ENCODE measurements around the gene PLEK. TPM values are rescaled to one million over a fixed set of nuclear protein-coding genes. Genes with fewer than 3 reads are reported as not detected.

PLEK gene
- total RNA-seq, 2 donors from 2014 or later = 3.1 to 4.4 TPM

DNA sequence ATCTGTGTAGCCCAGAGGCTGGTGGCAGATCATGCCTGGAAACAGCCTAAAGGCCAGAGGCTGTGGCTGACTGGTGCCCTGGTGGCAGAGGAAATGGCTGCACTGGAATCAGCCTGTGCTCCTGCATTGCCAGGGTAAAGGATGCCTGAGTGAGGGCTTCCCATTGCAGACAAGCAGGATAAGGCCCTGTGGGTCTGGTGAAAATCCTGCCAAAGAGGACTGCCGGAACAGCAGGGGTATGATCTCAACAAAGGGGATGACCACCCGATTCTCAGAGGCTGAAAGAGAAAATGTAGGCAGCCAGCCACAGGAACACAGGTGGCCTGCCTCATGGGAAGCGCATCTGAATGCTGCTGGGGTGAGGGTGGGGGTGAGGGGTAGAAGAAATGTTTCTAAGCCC is 53.8 kb downstream of the PLEK start:
- H3K27me3 ChIP-seq = no peaks in the 10 kb centered on the region
- no peak overlapping the region for H3K4me3 ChIP-seq
- TF ChIP-seq, protein P1, sequence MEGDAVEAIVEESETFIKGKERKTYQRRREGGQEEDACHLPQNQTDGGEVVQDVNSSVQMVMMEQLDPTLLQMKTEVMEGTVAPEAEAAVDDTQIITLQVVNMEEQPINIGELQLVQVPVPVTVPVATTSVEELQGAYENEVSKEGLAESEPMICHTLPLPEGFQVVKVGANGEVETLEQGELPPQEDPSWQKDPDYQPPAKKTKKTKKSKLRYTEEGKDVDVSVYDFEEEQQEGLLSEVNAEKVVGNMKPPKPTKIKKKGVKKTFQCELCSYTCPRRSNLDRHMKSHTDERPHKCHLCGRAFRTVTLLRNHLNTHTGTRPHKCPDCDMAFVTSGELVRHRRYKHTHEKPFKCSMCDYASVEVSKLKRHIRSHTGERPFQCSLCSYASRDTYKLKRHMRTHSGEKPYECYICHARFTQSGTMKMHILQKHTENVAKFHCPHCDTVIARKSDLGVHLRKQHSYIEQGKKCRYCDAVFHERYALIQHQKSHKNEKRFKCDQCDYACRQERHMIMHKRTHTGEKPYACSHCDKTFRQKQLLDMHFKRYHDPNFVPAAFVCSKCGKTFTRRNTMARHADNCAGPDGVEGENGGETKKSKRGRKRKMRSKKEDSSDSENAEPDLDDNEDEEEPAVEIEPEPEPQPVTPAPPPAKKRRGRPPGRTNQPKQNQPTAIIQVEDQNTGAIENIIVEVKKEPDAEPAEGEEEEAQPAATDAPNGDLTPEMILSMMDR (IDR thresholded peaks at IDR 0.05) = no peak
- H3K4me1 ChIP-seq = peaks cover 0 to under 1% of the 10 kb centered on the region in 2 donors
- DNase-seq (ENCODE audit: low spot score) = no peak
- H3K27ac ChIP-seq = no peak overlapping the region
- no peaks in the 10 kb centered on the region for H3K36me3 ChIP-seq
- H3K9me3 ChIP-seq = no peaks in the 10 kb centered on the region

DNA sequence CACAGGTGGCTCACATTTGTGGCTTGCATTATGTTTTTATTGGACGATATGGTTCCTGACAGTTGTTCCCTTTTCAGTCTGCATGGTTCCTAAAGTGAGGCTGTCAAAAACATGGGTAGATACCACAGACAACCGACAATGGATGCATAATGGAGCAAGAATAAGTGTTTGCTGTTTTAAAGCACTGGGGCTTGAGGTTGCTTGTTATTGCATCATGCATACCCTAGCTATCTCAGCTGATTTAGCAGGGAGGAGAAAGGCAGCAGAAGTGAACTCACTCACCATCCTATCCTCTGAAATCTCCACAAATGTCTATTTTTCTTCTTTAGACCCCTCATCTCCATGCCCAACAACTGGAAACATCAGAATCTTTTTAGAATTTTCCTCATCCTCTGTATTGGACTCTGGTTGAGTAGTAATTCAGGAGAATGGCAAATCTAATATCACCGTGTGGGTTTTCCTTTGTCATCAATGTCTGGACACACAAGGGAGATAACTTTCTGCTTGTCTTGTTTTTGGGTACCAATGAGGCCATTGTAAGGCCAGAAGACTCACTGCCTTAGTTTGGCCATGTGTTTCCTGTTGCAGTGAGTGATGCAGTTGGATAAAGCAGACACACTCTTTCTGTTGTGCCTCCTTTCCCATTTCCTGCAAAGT is 55.3 kb downstream of the PLEK start:
- DNase-seq (ENCODE audit: low spot score) = no peak
- no peaks in the 10 kb centered on the region for H3K36me3 ChIP-seq
- H3K27ac ChIP-seq = no peak overlapping the region
- H3K4me3 ChIP-seq = no peak overlapping the region
- no peaks in the 10 kb centered on the region for H3K27me3 ChIP-seq
- H3K9me3 ChIP-seq = no peaks in the 10 kb centered on the region
- H3K4me1 ChIP-seq = no peaks in the 10 kb centered on the region
- TF ChIP-seq, protein P1 (IDR thresholded peaks at IDR 0.05) = no peak

- Histone ChIP-seq H3K4me1 (peaks cover 0 to 5% of the 10 kb centered on the region in 2 donors), H3K27me3 (no peaks in the 10 kb centered on the region), H3K9me3 (no peaks in the 10 kb centered on the region), H3K27ac (no peak overlapping the region), H3K4me3 (no peak overlapping the region), H3K36me3 (no peaks in the 10 kb centered on the region)
- no peak for DNase-seq (ENCODE audit: low spot score)
- TF ChIP-seq, protein P1 (IDR thresholded peaks at IDR 0.05) = no peak
Observed at GRCh38 chr2:68423966-68424650, 59.0 kb downstream of the PLEK start.

DNA sequence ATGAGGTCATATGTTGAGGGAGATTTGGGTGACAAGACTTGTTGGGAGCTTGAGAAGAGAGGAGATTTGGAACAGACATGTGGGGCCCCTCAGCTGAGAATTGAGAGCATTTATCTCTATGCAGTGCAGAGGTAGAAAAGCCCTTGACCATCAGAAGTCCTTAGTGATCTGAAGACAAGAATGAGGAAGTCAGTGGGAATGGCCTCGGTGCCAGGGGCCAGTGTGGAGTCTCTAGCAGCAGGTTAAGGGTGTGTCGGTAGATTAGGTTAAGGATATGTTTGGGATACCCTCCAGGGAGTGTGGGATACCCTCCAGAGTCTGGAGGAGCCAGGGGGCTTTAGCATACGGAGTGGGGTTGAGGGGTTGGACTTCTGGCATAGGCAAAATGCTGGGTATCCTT is 60.4 kb downstream of the PLEK start:
- no peak overlapping the region for H3K4me3 ChIP-seq
- H3K27me3 ChIP-seq = no peaks in the 10 kb centered on the region
- no peak overlapping the region for H3K27ac ChIP-seq
- H3K36me3 ChIP-seq = no peaks in the 10 kb centered on the region
- TF ChIP-seq, protein P1 (IDR thresholded peaks at IDR 0.05) = no peak
- H3K9me3 ChIP-seq = no peaks in the 10 kb centered on the region
- peaks cover 0 to 5% of the 10 kb centered on the region in 2 donors for H3K4me1 ChIP-seq
- no peak for DNase-seq (ENCODE audit: low spot score)

DNA sequence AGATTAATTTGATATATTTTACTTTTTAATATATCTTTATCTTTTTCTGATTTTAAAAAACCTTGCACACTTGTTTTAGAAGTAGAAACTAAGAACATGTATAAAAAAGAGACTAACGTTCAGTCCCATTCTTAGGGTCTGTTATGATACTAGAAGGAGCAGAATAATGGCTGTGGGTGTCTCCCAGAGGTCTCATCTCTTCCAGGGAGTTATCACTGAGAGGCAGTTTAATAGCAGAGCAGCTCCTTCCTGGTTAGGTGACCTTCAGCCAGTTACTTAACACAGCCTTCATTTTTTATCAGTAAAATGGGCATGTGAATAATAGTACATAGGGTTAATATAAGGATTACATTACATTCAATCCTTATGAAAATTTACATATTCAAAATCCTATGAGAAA is 61.4 kb downstream of the PLEK start:
- TF ChIP-seq, protein P1 (IDR thresholded peaks at IDR 0.05) = no peak
- no peaks in the 10 kb centered on the region for H3K36me3 ChIP-seq
- H3K4me3 ChIP-seq = no peak overlapping the region
- H3K9me3 ChIP-seq = no peaks in the 10 kb centered on the region
- no peak for DNase-seq (ENCODE audit: low spot score)
- peaks cover 0 to 5% of the 10 kb centered on the region in 2 donors for H3K4me1 ChIP-seq
- no peak overlapping the region for H3K27ac ChIP-seq
- no peaks in the 10 kb centered on the region for H3K27me3 ChIP-seq
